Heart right ventricle (tissue), 16 donors: ENCODE data around the gene ITPR2. TPM values are rescaled to one million over a fixed set of nuclear protein-coding genes. Genes with fewer than 3 reads are reported as not detected.
A peak's percentile ranks its signal among the peaks of the same experiment; 100 is the strongest.

Experiments used
- ATAC-seq, 8 donors: fragments of 200-7000 bp; cut with Tn5 transposase; one replicate each; pipeline ENCODE4 v1.9.1; 2020; ENCODE audit warnings: mild to moderate bottlenecking in 8 of 8, moderate library complexity in 8 of 8, moderate number of reproducible peaks in 1 of 8
- DNase-seq, 2 donors: peaks; one replicate each; pipeline ENCODE4 v3.0.0-alpha.2; 2020
- H3K27ac ChIP-seq, 10 donors: fragments of 200-600 bp; sonication (generic) in 2 of 10; one replicate each; pipeline versions ENCODE4 v1.5.0 to v1.8.0; 2020 to 2022; ENCODE audit warnings: mild to moderate bottlenecking in 3 of 10
- H3K27me3 ChIP-seq, 7 donors: fragments of 200-600 bp; one replicate each; pipeline ENCODE4 v1.8.0; 2021 to 2022; ENCODE audit warnings: mild to moderate bottlenecking in 2 of 7
- H3K36me3 ChIP-seq, 9 donors: fragments of 200-600 bp; sonication (generic) in 1 of 9; one replicate each; pipeline versions ENCODE4 v1.5.0 to v1.8.0; 2020 to 2022; ENCODE audit warnings: mild to moderate bottlenecking in 2 of 9
- H3K4me1 ChIP-seq, 9 donors: fragments of 200-600 bp; sonication (generic) in 1 of 9; one replicate each; pipeline versions ENCODE4 v1.5.0 to v1.8.0; 2020 to 2022; ENCODE audit warnings: mild to moderate bottlenecking in 4 of 9
- H3K4me3 ChIP-seq, 10 donors: fragments of 200-600 bp; sonication (generic) in 2 of 10; one replicate each; pipeline versions ENCODE4 v1.5.0 to v1.8.0; 2020 to 2022; ENCODE audit warnings: mild to moderate bottlenecking in 7 of 10, moderate library complexity in 2 of 10
- H3K9me3 ChIP-seq, 11 donors: fragments of 200-600 bp in 10 of 11; sonication (generic) in 2 of 11; one replicate each; pipeline versions ENCODE4 v1.5.0 to v1.8.0; 2013 to 2022; ENCODE audit warnings: mild to moderate bottlenecking in 2 of 11, control low read depth in 1 of 11, moderate library complexity in 1 of 11
- CTCF ChIP-seq, 9 donors: fragments of 200-600 bp; sonication (generic) in 2 of 9; IDR thresholded peaks; one replicate each; pipeline versions ENCODE4 v1.5.0 to v1.8.0; 2021 to 2022; ENCODE audit warnings: antibody characterized with exemption in 9 of 9, mild to moderate bottlenecking in 5 of 9, moderate library complexity in 1 of 9
- WGBS, 2 donors: extraction: QIAGEN DNeasy Blood & Tissue Kit; methylation state at CpG; one replicate each; pipeline ENCODE4 v1.1.7; 2013; ENCODE audit warnings: inconsistent platforms in 1 of 2; 5-methylcytosine and 5-hydroxymethylcytosine counted together
- intact Hi-C, 10 donors: fragments of 100-400 bp; cut with DNase I; formaldehyde crosslinking; loops; one replicate each; pipeline versions ENCODE4 v1.11.1 to v1.14.2; 2022
- long read RNA-seq, 3 donors: library from polyadenylated mRNA; unstranded; transcript quantifications; one replicate each; pipeline ENCODE4 v2.0.0, GENCODE V29; 2020 to 2021
- polyA plus RNA-seq, 2 donors: library from polyadenylated mRNA; stranded (reverse); fragments of 200-250 nt; gene quantifications; one replicate each; pipeline ENCODE4 v1.2.3, GENCODE V29; 2013
- total RNA-seq, 10 donors: library from RNA; stranded (reverse); fragmentation: NEBNext Ultra II Directional in 3 of 10; extraction: Animal tissue kit (Norgen Biotek cat#: 25700) in 3 of 10; gene quantifications; one replicate each; pipeline versions ENCODE4 v1.2.1 to v1.2.4, GENCODE V29; 2021 to 2023
- donor health status: Arrhythmogenic right ventricular cardiomyopathy.
- donor health status: ischemic (EF 13 %, LVEDD 7.1; RV severe dilation, severe dysfunction).
- donor health status: healthy with polysubstance abuse.
- donor health status: DM: no; HTN: yes; CAD: no.
- donor health status: DM: no; HTN: no; CAD: no.
- donor health status: ischemic (EF 25% LVEDD 6.9; RV normal size, moderate dysfunction).
- donor health status: ischemic (EF 25% LVEDD 5.7; RV mildly dilated, moderate dysfunction).
- donor health status: healthy.
- donor health status: DM: yes; HTN: yes; CAD: no.
- donor health status: Ischemic cardiomyopathy.
- donor health status: ischemic (EF 35%, LVEDD 5.7; RV mildly dilated, moderate dysfunction).
- donor health status: nonischemic (EF 11% LVEDD 7.7; RV severe dilation, severe dysfunction).
- donor health status: DM: yes; HTN: yes; CAD: no.
- donor health status: PGD.
- donor health status: ischemic (EF 29% LVEDD 5.4; RV normal size, mild dysfunction).
- donor health status: nonischemic (EF 23%, LVEDD 6.1; RV moderate dilation, normal function).

ITPR2 gene
- 10 to 100 TPM in 9 of 10 donors, 1 to 10 TPM in 1; 9.1 to 18.9 (median 14.8) TPM for total RNA-seq
- polyA plus RNA-seq = 1 to 10 TPM; 2.0 to 4.9 TPM
- long read RNA-seq, donor 1, partial matches to known transcripts = 8 of 11 reads
- long read RNA-seq, donor 1, other reads (novel, unspliced or antisense) = 3 of 11 reads
- long read RNA-seq, donor 2, partial matches to known transcripts = 5 of 10 reads
- long read RNA-seq, donor 2, other reads (novel, unspliced or antisense) = 5 of 10 reads
- long read RNA-seq, donor 3, partial matches to known transcripts = 2 of 4 reads
- long read RNA-seq, donor 3, other reads (novel, unspliced or antisense) = 2 of 4 reads

- peak in 5 of 9 donors; percentile 27 to 65 (median 47) for TF ChIP-seq CTCF (IDR thresholded peaks at IDR 0.05)
- no peaks in the 10 kb centered on the region for H3K9me3 ChIP-seq
- H3K4me3 ChIP-seq = peak within 1 kb of the TSS; percentile 59 to 99 (median 88)
- DNase-seq = peak; percentile 96
- intact Hi-C loops = loop anchor here in 7 of 10 donors (5.0 to 10.0 kb wide), 5 partner anchors 52 to 182 kb away; partner anchors contain the start of gene TM7SF3 (in 1 of the 7)
- WGBS, 2 donors = 1% methylated on average over 65 to 92 of the region's 92 CpGs
- ATAC-seq = peak; percentile 96 to 98 (median 97)
- H3K36me3 ChIP-seq = no peaks in the 10 kb centered on the region
- H3K27me3 ChIP-seq = no peaks in the 10 kb centered on the region
- peaks cover 0 to 39% (median 25%) of the 10 kb centered on the region in 9 donors for H3K4me1 ChIP-seq
- H3K27ac ChIP-seq = peak within 1 kb of the TSS; percentile 89 to 98 (median 94)
Observed at GRCh38 chr12:26832822-26833742, at the start of gene ITPR2. Gene ITPR2, minus strand, starts transcription at chr12:26833194. Its CDS starts 413 bp downstream, at chr12:26832781.

GRCh38 chr12:26880625-26881024 is 47.6 kb upstream of the ITPR2 start:
- no peak for ATAC-seq
- no peak for DNase-seq
- 65 to 100% methylated on average over 2 of the region's 2 CpGs for WGBS, 2 donors
- Histone ChIP-seq H3K4me3 (no peak overlapping the region), H3K27me3 (no peaks in the 10 kb centered on the region), H3K36me3 (no peaks in the 10 kb centered on the region), H3K9me3 (peaks cover 0 to 7% (median 0%) of the 10 kb centered on the region in 11 donors), H3K4me1 (peaks cover 0 to 29% (median 22%) of the 10 kb centered on the region in 9 donors), H3K27ac (no peak overlapping the region)
- intact Hi-C loops = loop anchor here in 3 of 10 donors (5.0 to 10.0 kb wide), 2 partner anchors 46 to 1942 kb away; partner anchors contain the start of gene ITPR2 (in 2 of the 3)
- no peak for TF ChIP-seq CTCF (IDR thresholded peaks at IDR 0.05)

- Histone ChIP-seq H3K27ac (peak overlapping the region in 7 of 10 donors; percentile 32 to 77 (median 64)), H3K4me1 (peaks cover 0 to 35% (median 23%) of the 10 kb centered on the region in 9 donors), H3K9me3 (peaks cover 0 to 6% (median 0%) of the 10 kb centered on the region in 11 donors), H3K27me3 (no peaks in the 10 kb centered on the region), H3K36me3 (no peaks in the 10 kb centered on the region), H3K4me3 (no peak overlapping the region)
- no peak for TF ChIP-seq CTCF (IDR thresholded peaks at IDR 0.05)
- peak; percentile 90 to 96 (median 94) for ATAC-seq
- 7 to 19% methylated on average over 6 of the region's 6 CpGs for WGBS, 2 donors
- DNase-seq = peak; percentile 84 to 85
- intact Hi-C loops = no loop called here
Observed at GRCh38 chr12:26878661-26879119, 45.7 kb upstream of the ITPR2 start.
